Kidney (tissue), 14 donors: ENCODE data around the gene PLXNC1. TPM values are rescaled to one million over a fixed set of nuclear protein-coding genes. Genes with fewer than 3 reads are reported as not detected.

Experiments used
- DNase-seq, 5 donors: peaks; one replicate each; pipeline ENCODE4 v3.0.0-alpha.2; 2013 to 2020
- FAIRE-seq: peaks from 2 replicates; lab custom pipeline; 2012; peaks lifted over from hg19 to GRCh38; lab: Jason Lieb, UNC
- H3K27ac ChIP-seq, 2 donors: one replicate each; pipeline ENCODE4 v1.7.0; 2013; ENCODE audit warnings: low read depth in 2 of 2, low read length in 2 of 2, inconsistent platforms in 1 of 2
- H3K27me3 ChIP-seq: one replicate; pipeline ENCODE4 v1.7.1; 2013; ENCODE audit warnings: low read length, inconsistent platforms; ENCODE audit not compliant: control insufficient read depth, insufficient read depth
- H3K36me3 ChIP-seq, 3 donors: one replicate each; pipeline versions ENCODE4 v1.7.0 to v1.7.1; 2013; ENCODE audit warnings: low read length in 3 of 3, control low read depth in 1 of 3, inconsistent platforms in 1 of 3; ENCODE audit not compliant: insufficient read depth in 3 of 3, control insufficient read depth in 2 of 3
- H3K4me1 ChIP-seq, 3 donors: one replicate each; pipeline versions ENCODE4 v1.7.0 to v1.7.1; 2013; ENCODE audit warnings: low read length in 3 of 3, inconsistent platforms in 1 of 3, low read depth in 1 of 3; ENCODE audit not compliant: control insufficient read depth in 2 of 3, insufficient read depth in 2 of 3
- H3K4me3 ChIP-seq, 3 donors: one replicate each; pipeline versions ENCODE4 v1.7.0 to v1.8.1; 2013; ENCODE audit warnings: low read length in 3 of 3, control low read depth in 1 of 3, inconsistent platforms in 1 of 3
- H3K9ac ChIP-seq, 3 donors: one replicate each; pipeline versions ENCODE4 v1.7.0 to v1.7.1; 2013; ENCODE audit warnings: low read length in 3 of 3, control low read depth in 1 of 3, inconsistent platforms in 1 of 3
- H3K9me3 ChIP-seq, 3 donors: one replicate each; pipeline versions ENCODE4 v1.7.0 to v1.7.1; 2013; ENCODE audit warnings: low read length in 3 of 3, control low read depth in 1 of 3, inconsistent platforms in 1 of 3; ENCODE audit not compliant: control insufficient read depth in 2 of 3, insufficient read depth in 1 of 3
- intact Hi-C: fragments of 100-400 bp; cut with DNase I; formaldehyde crosslinking; loops from one replicate; pipeline ENCODE4 v1.11.1; 2022
- polyA plus RNA-seq: library from polyadenylated mRNA; stranded (reverse); fragments of 350-450 nt; fragmentation: Illumina TruSeq; extraction: RNeasy Lipid Tissue Mini Kit (QIAGEN cat#74804); gene quantifications from one replicate; pipeline ENCODE4 v1.2.3, GENCODE V29; 2014; ENCODE audit warnings: low read depth, low replicate concordance; ENCODE audit not compliant: insufficient read depth
- total RNA-seq: library from RNA; stranded (reverse); fragmentation: NEBNext Ultra II Directional; extraction: Animal tissue kit (Norgen Biotek cat#: 25700); gene quantifications from one replicate; pipeline ENCODE4 v1.2.1, GENCODE V29; 2021
- TF ChIP-seq, protein P1 (sequence below): IDR thresholded peaks from 3 replicates; pipeline ENCODE4 v1.5.1; 2012; ENCODE audit warnings: mild to moderate bottlenecking, moderate library complexity, borderline replicate concordance; ENCODE audit not compliant: insufficient read depth; ENCODE audit errors: extremely low read depth
- donor health status: control.
- donor health status: control.
- donor health status: control.
- donor health status: control.
- donor health status: control.
- donor health status: DM: yes; HTN: yes; CAD: no.
- donor health status: Normal renal cell carcinoma (clear cell type).

PLXNC1 gene
- total and polyA plus RNA-seq, 2 donors from 2014 or later: 1.8 to 11.6 TPM

DNA sequence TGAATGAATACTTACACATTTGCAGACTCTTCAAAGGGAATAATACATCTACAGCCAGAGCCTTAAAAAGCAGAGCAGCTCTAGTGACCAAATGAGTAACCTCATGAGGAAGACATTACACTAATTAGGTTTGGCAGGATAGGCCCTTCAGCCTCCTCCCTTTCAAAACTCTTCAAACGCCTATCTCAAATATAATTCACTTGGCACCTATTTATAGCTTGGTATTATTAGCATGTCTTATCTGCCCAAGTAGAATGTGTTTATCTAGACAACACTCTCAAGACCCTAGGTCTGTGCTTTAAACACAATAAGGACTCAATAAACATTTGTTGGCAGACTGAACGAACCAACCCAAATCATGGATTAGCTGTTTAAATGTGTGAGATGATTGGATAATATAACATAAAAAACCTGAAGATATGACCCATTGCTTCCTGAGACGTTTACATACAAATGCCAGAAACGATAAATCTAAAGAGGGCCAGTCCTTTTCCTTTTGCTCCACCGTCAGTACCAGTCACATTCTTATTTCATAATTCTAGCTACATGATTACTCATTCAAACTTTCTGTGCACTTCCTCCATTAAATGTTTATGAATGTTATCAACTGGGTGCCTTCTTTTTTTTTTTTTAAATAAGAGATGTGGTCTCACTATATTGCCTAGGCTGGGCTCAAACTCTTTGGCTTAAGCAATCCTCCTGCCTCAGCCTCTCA is 188.0 kb downstream of the PLXNC1 start:
- no peaks in the 10 kb centered on the region for H3K27me3 ChIP-seq
- intact Hi-C loops: no loop called here
- no peaks in the 10 kb centered on the region for H3K9me3 ChIP-seq
- no peaks in the 10 kb centered on the region for H3K4me1 ChIP-seq
- TF ChIP-seq, protein P1, sequence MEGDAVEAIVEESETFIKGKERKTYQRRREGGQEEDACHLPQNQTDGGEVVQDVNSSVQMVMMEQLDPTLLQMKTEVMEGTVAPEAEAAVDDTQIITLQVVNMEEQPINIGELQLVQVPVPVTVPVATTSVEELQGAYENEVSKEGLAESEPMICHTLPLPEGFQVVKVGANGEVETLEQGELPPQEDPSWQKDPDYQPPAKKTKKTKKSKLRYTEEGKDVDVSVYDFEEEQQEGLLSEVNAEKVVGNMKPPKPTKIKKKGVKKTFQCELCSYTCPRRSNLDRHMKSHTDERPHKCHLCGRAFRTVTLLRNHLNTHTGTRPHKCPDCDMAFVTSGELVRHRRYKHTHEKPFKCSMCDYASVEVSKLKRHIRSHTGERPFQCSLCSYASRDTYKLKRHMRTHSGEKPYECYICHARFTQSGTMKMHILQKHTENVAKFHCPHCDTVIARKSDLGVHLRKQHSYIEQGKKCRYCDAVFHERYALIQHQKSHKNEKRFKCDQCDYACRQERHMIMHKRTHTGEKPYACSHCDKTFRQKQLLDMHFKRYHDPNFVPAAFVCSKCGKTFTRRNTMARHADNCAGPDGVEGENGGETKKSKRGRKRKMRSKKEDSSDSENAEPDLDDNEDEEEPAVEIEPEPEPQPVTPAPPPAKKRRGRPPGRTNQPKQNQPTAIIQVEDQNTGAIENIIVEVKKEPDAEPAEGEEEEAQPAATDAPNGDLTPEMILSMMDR: no peak
- no peak overlapping the region for H3K9ac ChIP-seq
- FAIRE-seq (no peak), DNase-seq (no peak)
- H3K27ac ChIP-seq: no peak overlapping the region
- H3K4me3 ChIP-seq: no peak overlapping the region
- no peaks in the 10 kb centered on the region for H3K36me3 ChIP-seq

DNA sequence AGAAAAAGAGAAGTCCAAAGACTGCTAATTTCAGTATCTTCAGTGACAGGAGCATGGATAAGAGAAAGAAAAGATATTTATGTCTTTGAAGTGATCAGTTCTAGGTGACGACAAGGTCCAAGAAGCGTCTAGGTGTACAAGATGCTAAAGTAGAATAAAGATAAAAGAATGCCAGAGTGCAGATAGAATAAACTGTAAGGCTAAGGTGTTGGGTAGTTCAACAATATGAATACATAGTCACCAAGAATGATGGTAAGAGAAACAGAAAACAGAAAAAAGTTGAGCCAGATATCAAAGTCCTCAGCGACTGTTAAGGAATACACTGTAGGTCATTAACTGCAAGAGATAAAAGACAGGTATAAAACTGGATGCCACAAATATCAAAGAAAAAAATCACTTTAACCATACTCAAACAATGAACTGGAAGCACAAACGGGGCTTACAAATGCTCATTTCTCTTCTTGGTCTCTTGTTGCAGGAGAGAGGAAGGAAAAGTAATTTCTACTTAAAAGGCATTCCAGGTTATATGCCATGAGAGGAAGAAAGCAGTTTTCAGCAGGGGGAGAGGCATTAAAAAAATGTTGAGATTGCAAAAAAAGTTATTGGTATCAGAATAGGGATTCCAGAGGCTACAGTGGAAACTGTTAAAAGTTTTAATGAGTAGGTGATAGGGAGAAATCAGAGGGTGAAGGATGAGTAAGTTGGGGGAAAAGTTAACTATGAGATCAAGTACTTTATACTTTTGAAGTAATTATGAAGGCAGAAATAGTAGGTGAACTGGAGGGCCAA is 189.8 kb downstream of the PLXNC1 start:
- Histone ChIP-seq H3K9me3 (no peaks in the 10 kb centered on the region), H3K27ac (no peak overlapping the region), H3K4me3 (no peak overlapping the region), H3K4me1 (no peaks in the 10 kb centered on the region), H3K36me3 (no peaks in the 10 kb centered on the region), H3K9ac (no peak overlapping the region), H3K27me3 (no peaks in the 10 kb centered on the region)
- TF ChIP-seq, protein P1: no peak
- FAIRE-seq (no peak), DNase-seq (no peak)
- intact Hi-C loops: no loop called here

DNA sequence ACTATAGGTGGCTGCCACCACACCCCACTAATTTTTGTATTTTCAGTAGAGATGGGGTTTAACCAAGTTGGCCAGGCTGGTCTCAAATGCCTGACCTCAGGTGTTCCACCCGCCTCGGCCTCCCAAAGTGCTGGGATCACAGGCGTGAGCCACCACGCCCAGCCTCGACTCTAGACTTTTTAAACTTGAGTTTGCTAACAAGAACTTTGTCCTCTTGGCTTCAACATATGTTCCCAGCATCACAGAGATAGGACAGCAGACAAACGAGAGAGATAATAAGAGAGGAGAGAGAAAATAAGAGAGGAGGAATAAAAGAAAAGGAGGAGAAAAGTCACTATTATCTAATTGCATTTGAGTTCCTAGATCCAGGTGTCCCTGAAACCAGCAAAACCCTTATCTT is 192.2 kb downstream of the PLXNC1 start:
- intact Hi-C loops: no loop called here
- FAIRE-seq: no peak
- TF ChIP-seq, protein P1: no peak

More for the DNA sequence above, 192.2 kb downstream of the PLXNC1 start:
- Histone ChIP-seq H3K27ac (no peak overlapping the region), H3K27me3 (no peaks in the 10 kb centered on the region), H3K4me3 (no peak overlapping the region), H3K9me3 (no peaks in the 10 kb centered on the region), H3K9ac (no peak overlapping the region), H3K36me3 (no peaks in the 10 kb centered on the region), H3K4me1 (no peaks in the 10 kb centered on the region)
- DNase-seq: no peak
